AG20443 (cell line): ENCODE measurements around the gene AIG1.
"Not testable (repeated sequence)": the region's sequence is repeated elsewhere in the genome, so short reads cannot be mapped to it uniquely, and the experiment has no call there.

Experiments
- DNase-seq: peaks from one replicate; pipeline ENCODE4 v3.0.0; 2012; ENCODE audit warnings: low spot score, mixed read lengths

Gene AIG1

GRCh38 chr6:143164565-143165105 lies 103.9 kb downstream of the AIG1 start:
- DNase-seq, result no peak

GRCh38 chr6:143165315-143165855 lies 104.7 kb downstream of the AIG1 start:
- DNase-seq, result no peak

- DNase-seq, result no peak
These were observed 105.6 kb downstream of the AIG1 start for GRCh38 chr6:143166247-143166695.

- DNase-seq, result no peak
These were observed 106.5 kb downstream of the AIG1 start for GRCh38 chr6:143167224-143167623.

- not testable (repeated sequence) for DNase-seq
These were observed 107.7 kb downstream of the AIG1 start for GRCh38 chr6:143168396-143168816.

- no peak for DNase-seq
These were observed 108.8 kb downstream of the AIG1 start for GRCh38 chr6:143169440-143169839.

GRCh38 chr6:143174516-143174915 lies 113.8 kb downstream of the AIG1 start:
- no peak for DNase-seq

- DNase-seq, result no peak
These were observed 114.3 kb downstream of the AIG1 start for GRCh38 chr6:143174951-143175350.

- peak; percentile 75 for DNase-seq
These were observed 115.7 kb downstream of the AIG1 start for GRCh38 chr6:143176090-143177021.

GRCh38 chr6:143177706-143178105 lies 117.0 kb downstream of the AIG1 start:
- no peak for DNase-seq

GRCh38 chr6:143179096-143179495 lies 118.4 kb downstream of the AIG1 start:
- no peak for DNase-seq

- no peak for DNase-seq
These were observed 119.4 kb downstream of the AIG1 start for GRCh38 chr6:143179901-143180612.

GRCh38 chr6:143180826-143181225 lies 120.1 kb downstream of the AIG1 start:
- no peak for DNase-seq

- no peak for DNase-seq
These were observed 123.0 kb downstream of the AIG1 start for GRCh38 chr6:143183666-143184065.

GRCh38 chr6:143185288-143185687 lies 124.6 kb downstream of the AIG1 start:
- DNase-seq, result no peak

GRCh38 chr6:143187238-143187923 lies 126.7 kb downstream of the AIG1 start:
- DNase-seq, result peak; percentile 83

- DNase-seq, result no peak
These were observed 127.6 kb downstream of the AIG1 start for GRCh38 chr6:143188292-143188691.

GRCh38 chr6:143191361-143191760 lies 130.7 kb downstream of the AIG1 start:
- DNase-seq, result no peak

GRCh38 chr6:143192766-143193165 lies 132.1 kb downstream of the AIG1 start:
- no peak for DNase-seq

- DNase-seq, result no peak
These were observed 132.9 kb downstream of the AIG1 start for GRCh38 chr6:143193571-143194094.

- no peak for DNase-seq
These were observed 133.5 kb downstream of the AIG1 start for GRCh38 chr6:143194095-143194589.
